Adrenal gland (tissue), 12 donors: Measurements from ENCODE around the gene ABCD1. TPM values are rescaled to one million over a fixed set of nuclear protein-coding genes. Genes with fewer than 3 reads are reported as not detected.

Experiments
- DNase-seq, 7 donors: peaks; one replicate each; pipeline ENCODE4 v3.0.0-alpha.2; 2019 to 2020
- H3K27ac ChIP-seq, 5 donors: fragments of 200-600 bp; sonication (generic) in 4 of 5; 1 replicate in 3 of 5; 2 replicates in 2 of 5; pipeline versions ENCODE4 v1.5.1 to v1.8.0; 2016 to 2020; ENCODE audit warnings: mild to moderate bottlenecking in 1 of 5
- H3K27me3 ChIP-seq: fragments of 200-600 bp; 2 replicates; pipeline ENCODE4 v1.8.0; 2021
- H3K36me3 ChIP-seq, 2 donors: fragments of 200-600 bp; replicated peaks in 1 of 2; 1 replicate in 1 of 2; 2 replicates in 1 of 2; pipeline versions ENCODE4 v1.5.1 to v1.8.0; 2018 to 2022
- H3K4me1 ChIP-seq, 2 donors: fragments of 200-600 bp; replicated peaks in 1 of 2; 1 replicate in 1 of 2; 2 replicates in 1 of 2; pipeline versions ENCODE4 v1.5.1 to v1.8.0; 2018 to 2021
- H3K4me3 ChIP-seq, 4 donors: fragments of 200-600 bp; sonication (generic) in 3 of 4; one replicate each; pipeline ENCODE4 v1.5.1; 2016 to 2018
- H3K9me3 ChIP-seq, 3 donors: fragments of 200-600 bp; sonication (generic) in 1 of 3; replicated peaks in 1 of 3; 1 replicate in 2 of 3; 2 replicates in 1 of 3; pipeline versions ENCODE4 v1.5.1 to v1.8.0; 2016 to 2021
- POLR2A ChIP-seq, 2 donors: fragments of 450-650 bp; IDR thresholded peaks; one replicate each; pipeline ENCODE4 v1.6.1; 2017; ENCODE audit warnings: antibody characterized with exemption in 2 of 2, mild to moderate bottlenecking in 2 of 2, moderate library complexity in 1 of 2
- WGBS, 4 donors: extraction: QIAGEN DNeasy Blood & Tissue Kit in 2 of 4; methylation state at CpG; one replicate each; pipeline versions ENCODE4 v1.1.5 to v1.1.7; 2013 to 2017; 5-methylcytosine and 5-hydroxymethylcytosine counted together
- intact Hi-C, 2 donors: fragments of 100-400 bp; cut with DNase I; formaldehyde crosslinking; loops; one replicate each; pipeline versions ENCODE4 v1.14.1 to v1.15.0; 2022 to 2023
- polyA plus RNA-seq, 3 donors: library from polyadenylated mRNA; stranded (reverse); fragments of 200-250 nt in 2 of 3; fragments of 350-450 nt in 1 of 3; fragmentation: Illumina TruSeq in 1 of 3; extraction: RNeasy Lipid Tissue Mini Kit (QIAGEN cat#74804) in 1 of 3; gene quantifications; one replicate each; pipeline ENCODE4 v1.2.3, GENCODE V29; 2013 to 2014
- total RNA-seq, 9 donors: library from RNA; depleted of rRNA in 4 of 9; stranded (reverse); fragments of >200 nt in 4 of 9; fragments of 120-200 nt in 1 of 9; fragmentation: NEBNext Ultra II Directional in 1 of 9; extraction: Animal tissue kit (Norgen Biotek cat#: 25700) in 1 of 9; gene quantifications; one replicate each; pipeline versions ENCODE4 v1.1.0 to v1.2.4, GENCODE V29; 2013 to 2023
- TF ChIP-seq, protein P1 (sequence below), 6 experiments: fragments of 450-650 bp in 4 of 6; fragments of 200-600 bp in 2 of 6; sonication (generic) in 1 of 6; IDR thresholded peaks; 1 replicate in 5 of 6; 2 replicates in 1 of 6; pipeline versions ENCODE4 v1.5.1 to v1.8.0; 2016 to 2021; ENCODE audit warnings: antibody characterized with exemption in 6 of 6, mild to moderate bottlenecking in 2 of 6, moderate library complexity in 1 of 6
- donor health status: healthy with polysubstance abuse.
- donor health status: Bipolar disorder and iron deficiency.
- donor health status: DM: yes; HTN: yes; CAD: no.
- donor health status: DM: no; HTN: no; CAD: no.
- donor health status: DM: no; HTN: no; CAD: no.
- donor health status: DM: yes; HTN: yes; CAD: no.

Gene ABCD1
- total and polyA plus RNA-seq, 12 donors = 29.6 to 78.0 (median 50.4) TPM

GRCh38 chrX:153736071-153736820 is 11.6 kb downstream of the ABCD1 start:
- H3K9me3 ChIP-seq = no peaks in the 10 kb centered on the region
- no peaks in the 10 kb centered on the region for H3K27me3 ChIP-seq
- intact Hi-C loops = no loop called here
- H3K4me3 ChIP-seq = no peak overlapping the region
- WGBS, 4 donors = 85 to 100% (median 90%) methylated on average over 2 to 30 of the region's 30 CpGs
- H3K36me3 ChIP-seq = no peaks in the 10 kb centered on the region
- TF ChIP-seq, protein P1, sequence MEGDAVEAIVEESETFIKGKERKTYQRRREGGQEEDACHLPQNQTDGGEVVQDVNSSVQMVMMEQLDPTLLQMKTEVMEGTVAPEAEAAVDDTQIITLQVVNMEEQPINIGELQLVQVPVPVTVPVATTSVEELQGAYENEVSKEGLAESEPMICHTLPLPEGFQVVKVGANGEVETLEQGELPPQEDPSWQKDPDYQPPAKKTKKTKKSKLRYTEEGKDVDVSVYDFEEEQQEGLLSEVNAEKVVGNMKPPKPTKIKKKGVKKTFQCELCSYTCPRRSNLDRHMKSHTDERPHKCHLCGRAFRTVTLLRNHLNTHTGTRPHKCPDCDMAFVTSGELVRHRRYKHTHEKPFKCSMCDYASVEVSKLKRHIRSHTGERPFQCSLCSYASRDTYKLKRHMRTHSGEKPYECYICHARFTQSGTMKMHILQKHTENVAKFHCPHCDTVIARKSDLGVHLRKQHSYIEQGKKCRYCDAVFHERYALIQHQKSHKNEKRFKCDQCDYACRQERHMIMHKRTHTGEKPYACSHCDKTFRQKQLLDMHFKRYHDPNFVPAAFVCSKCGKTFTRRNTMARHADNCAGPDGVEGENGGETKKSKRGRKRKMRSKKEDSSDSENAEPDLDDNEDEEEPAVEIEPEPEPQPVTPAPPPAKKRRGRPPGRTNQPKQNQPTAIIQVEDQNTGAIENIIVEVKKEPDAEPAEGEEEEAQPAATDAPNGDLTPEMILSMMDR (IDR thresholded peaks at IDR 0.05) = no peak
- no peak for TF ChIP-seq POLR2A (IDR thresholded peaks at IDR 0.05)
- DNase-seq = no peak
- peaks cover 4% of the 10 kb centered on the region in 2 donors for H3K4me1 ChIP-seq
- H3K27ac ChIP-seq = no peak overlapping the region

DNA sequence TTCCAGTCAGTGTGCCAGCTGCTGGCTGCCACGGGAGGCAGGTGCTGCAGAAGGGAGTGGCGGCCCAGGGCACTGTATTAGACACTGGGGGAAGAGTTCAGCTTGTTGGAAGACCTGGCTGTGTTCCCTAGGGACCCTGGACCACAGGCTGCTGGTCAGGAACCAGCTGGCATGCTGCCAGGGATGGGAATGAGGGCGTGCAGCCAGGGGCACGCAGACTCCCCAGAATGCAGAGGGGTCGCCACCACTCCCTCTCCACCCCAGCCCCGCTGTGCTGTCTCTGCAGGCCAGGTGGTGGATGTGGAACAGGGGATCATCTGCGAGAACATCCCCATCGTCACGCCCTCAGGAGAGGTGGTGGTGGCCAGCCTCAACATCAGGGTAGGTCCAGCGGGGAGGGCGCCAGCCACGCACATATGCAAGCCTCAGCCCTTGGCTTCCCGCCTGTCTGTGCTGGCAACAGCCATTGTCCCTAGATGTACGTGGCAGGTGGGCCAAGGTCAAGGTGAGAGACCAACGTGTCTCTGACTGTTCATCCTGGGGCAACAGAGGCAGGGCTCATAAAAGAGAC is 12.3 kb downstream of the ABCD1 start:
- TF ChIP-seq POLR2A (IDR thresholded peaks at IDR 0.05) = no peak
- TF ChIP-seq, protein P1 (IDR thresholded peaks at IDR 0.05) = no peak
- intact Hi-C loops = no loop called here
- 66 to 80% (median 75%) methylated on average over 1 to 15 of the region's 15 CpGs for WGBS, 4 donors
- no peaks in the 10 kb centered on the region for H3K27me3 ChIP-seq
- H3K4me3 ChIP-seq = no peak overlapping the region
- DNase-seq = no peak
- peaks cover 2 to 4% of the 10 kb centered on the region in 2 donors for H3K4me1 ChIP-seq
- no peak overlapping the region for H3K27ac ChIP-seq
- no peaks in the 10 kb centered on the region for H3K36me3 ChIP-seq
- no peaks in the 10 kb centered on the region for H3K9me3 ChIP-seq

- Histone ChIP-seq H3K4me3 (no peak overlapping the region), H3K36me3 (no peaks in the 10 kb centered on the region), H3K27me3 (no peaks in the 10 kb centered on the region), H3K27ac (no peak overlapping the region), H3K4me1 (peaks cover 0 to 5% of the 10 kb centered on the region in 2 donors), H3K9me3 (no peaks in the 10 kb centered on the region)
- no peak for DNase-seq
- 91 to 100% (median 95%) methylated on average over 3 to 23 of the region's 27 CpGs for WGBS, 4 donors
- intact Hi-C loops = no loop called here
- TF ChIP-seq, protein P1 (IDR thresholded peaks at IDR 0.05) = no peak
These were observed 13.5 kb downstream of the ABCD1 start for GRCh38 chrX:153738056-153738605.

DNA sequence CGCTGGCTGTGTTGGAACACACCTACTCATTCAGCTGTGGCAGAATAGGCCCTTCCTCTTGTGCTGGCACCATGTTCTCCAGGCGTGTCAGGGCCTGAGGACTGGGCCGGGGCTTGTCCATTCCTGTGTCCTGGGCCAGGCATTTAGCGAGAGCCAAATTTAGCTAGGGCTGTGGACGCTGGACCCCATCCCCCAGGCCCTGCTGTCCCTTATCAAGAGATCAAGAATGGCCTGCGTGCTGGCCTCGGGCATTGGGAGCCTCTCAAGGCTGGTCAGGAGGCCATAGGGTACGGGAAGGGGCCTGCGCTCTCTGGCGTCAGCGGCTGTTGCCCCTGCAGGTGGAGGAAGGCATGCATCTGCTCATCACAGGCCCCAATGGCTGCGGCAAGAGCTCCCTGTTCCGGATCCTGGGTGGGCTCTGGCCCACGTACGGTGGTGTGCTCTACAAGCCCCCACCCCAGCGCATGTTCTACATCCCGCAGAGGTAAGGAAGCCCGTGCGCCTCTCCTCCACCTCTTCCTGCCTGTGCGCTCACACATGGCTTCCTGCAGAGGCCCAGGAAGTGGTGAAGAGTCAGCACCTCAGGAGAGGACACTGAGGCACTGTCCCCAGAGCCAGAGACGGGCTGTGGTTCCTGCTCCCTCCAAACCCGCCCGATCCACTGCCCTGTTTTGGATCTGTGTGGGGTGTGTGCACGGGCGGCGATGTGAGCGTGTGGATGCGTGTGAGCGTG is 15.3 kb downstream of the ABCD1 start:
- Histone ChIP-seq H3K4me3 (no peak overlapping the region), H3K4me1 (peaks cover 0 to 5% of the 10 kb centered on the region in 2 donors), H3K9me3 (no peaks in the 10 kb centered on the region), H3K27ac (no peak overlapping the region), H3K27me3 (no peaks in the 10 kb centered on the region), H3K36me3 (no peaks in the 10 kb centered on the region)
- DNase-seq = no peak
- 87 to 97% (median 93%) methylated on average over 7 to 29 of the region's 29 CpGs for WGBS, 4 donors
- intact Hi-C loops = no loop called here
- TF ChIP-seq POLR2A (IDR thresholded peaks at IDR 0.05) = no peak
- TF ChIP-seq, protein P1 (IDR thresholded peaks at IDR 0.05) = no peak
